GM19467 (cell line): ENCODE results near the gene SMARCD1.

Source experiments
- ATAC-seq: cut with Tn5 transposase; IDR thresholded peaks from one replicate; pipeline ENCODE4 v1.9.1; 2021; ENCODE audit warnings: mild to moderate bottlenecking, moderate library complexity; ENCODE audit not compliant: unreplicated experiment

SMARCD1 gene

DNA sequence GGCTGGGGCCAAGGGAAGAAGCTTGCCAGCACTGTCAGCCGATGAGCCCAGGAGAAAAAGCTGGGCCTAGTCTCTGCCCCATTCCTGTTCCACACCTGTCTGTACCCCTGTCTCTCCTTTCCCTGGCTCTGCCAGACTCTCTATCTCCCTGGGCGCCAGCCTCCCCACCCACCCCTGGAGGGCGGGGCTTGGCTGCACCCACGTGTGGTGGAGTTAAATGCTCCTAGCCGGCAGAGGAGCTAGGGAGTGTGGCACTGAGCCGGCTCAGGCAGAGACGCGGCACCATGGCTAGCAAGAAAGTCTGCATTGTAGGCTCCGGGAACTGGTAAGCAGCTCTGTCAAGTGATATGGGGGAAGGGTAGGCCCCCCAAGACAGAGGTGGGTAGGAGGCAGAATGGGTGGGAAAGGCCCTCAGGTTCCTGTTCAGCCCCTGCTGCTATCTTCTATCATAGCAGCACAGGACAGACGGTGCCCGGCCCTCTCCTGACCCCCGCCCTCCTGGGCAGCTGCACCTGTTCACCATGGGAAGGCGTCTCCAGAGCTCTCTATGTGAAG, 18.7 kb downstream of the SMARCD1 start, which contains the start of gene GPD1:
Gene GPD1 (plus strand): TSS at position 242 of the 555 bp plus-strand sequence. CDS start 43 bp downstream, at position 285.
- ATAC-seq = no peak

DNA sequence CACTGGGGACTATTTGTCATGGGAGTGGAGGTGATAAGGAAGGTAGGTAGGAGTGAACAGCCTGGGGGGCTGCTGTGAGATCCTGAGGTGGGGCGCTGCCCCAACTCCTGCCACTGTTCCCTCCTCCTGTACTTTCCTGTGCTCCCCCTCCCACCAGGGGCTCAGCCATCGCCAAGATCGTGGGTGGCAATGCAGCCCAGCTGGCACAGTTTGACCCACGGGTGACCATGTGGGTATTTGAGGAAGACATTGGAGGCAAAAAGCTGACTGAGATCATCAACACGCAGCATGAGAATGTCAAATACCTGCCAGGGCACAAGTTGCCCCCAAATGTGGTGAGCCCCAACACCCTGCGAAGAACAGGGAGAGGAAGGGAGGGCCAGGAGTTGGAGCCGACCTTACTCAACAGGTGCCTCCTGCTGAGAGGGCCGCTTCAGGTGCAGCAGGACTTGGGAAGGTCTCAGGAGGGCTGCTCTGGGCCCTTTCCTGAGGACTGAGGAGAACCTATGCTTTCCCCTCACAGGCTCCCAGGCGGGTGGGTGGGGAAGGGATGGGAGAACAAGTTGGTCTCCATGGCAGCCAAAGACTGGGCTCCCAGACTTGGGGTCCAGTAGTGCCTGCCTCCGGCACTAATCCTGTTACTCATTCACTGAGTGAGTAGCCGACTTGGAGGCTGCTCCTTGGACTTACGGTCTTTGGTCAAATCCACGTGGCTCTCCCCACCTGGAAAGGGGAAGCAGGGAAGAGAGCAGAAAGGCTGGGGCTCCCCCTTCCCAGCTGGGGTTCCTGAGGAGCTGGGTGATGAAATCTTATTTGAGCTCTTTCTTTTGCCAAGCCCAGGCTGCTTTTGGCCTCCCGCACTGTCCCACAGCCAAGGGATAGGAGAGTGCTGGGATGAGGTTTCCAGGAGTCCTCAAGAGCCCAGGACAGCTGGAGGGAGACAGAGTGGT, 19.6 kb downstream of the SMARCD1 start:
- no peak for ATAC-seq

DNA sequence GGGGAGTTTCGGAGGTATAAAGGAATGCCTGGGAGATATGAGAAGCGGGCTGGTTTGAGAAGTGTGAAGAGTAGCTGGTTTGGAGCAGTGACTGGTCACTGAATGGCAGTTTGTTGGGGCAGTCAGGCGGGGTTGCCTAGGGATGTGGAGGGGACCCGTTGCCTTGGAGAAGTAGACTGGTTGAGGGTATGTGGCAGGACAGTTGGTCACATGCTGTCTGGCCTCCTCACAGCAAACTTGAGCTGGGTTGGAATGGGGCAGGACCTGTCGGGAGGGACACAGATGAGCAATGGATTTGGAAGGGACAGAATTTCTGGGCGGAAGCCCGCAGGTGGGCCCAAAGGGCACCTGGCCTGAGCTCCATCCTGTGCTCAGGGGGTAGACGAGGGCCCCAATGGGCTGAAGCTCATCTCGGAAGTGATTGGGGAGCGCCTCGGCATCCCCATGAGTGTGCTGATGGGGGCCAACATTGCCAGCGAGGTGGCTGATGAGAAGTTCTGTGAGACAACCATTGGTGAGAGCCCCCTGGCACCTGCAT, 20.8 kb downstream of the SMARCD1 start:
- no peak for ATAC-seq

GRCh38 chr12:50106907-50107306, 21.8 kb downstream of the SMARCD1 start:
- no peak for ATAC-seq

GRCh38 chr12:50107416-50108268, 22.5 kb downstream of the SMARCD1 start:
- no peak for ATAC-seq

- ATAC-seq = no peak
Observed at GRCh38 chr12:50109319-50109718, 24.2 kb downstream of the SMARCD1 start.

GRCh38 chr12:50110127-50110761, 25.1 kb downstream of the SMARCD1 start:
- no peak for ATAC-seq

DNA sequence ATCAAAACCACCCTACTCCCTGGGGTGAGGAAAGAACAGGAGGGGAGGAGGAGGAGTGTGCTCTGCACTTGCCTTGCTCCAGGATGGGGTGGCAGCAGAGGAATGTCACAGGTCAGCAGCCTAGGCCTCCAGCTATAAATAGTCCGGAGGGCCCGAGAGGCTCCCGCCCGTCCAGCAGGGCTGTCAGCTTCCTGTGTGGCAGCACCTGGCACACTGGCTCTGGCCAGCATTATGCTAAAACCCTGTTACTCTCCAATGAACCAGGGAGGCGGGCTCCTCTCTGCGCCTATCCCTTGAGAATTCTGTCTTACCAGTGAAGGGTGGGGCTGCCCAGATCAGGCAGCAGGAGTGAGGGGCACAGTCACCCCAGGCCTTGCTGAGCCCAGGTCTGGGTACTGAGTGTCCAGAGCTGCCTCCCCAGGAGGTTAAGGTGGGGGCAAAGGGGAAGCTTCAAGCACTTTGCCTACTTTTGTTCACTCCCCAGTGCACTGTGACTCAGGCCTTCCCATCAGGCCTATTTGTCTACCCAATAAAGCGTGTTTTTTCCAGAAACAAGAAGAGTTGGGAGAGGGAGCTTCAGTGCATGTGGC, 25.7 kb downstream of the SMARCD1 start:
- ATAC-seq = no peak

GRCh38 chr12:50111395-50111692, 26.2 kb downstream of the SMARCD1 start:
- ATAC-seq = no peak

GRCh38 chr12:50111693-50112455, 26.7 kb downstream of the SMARCD1 start, which contains the start of gene COX14:
TSS of gene COX14 (plus strand) at chr12:50112236. CDS start at chr12:50120044, 7,808 bp downstream.
- peak; percentile 75 for ATAC-seq

GRCh38 chr12:50112456-50113218, 27.5 kb downstream of the SMARCD1 start:
- no peak for ATAC-seq

GRCh38 chr12:50117057-50117622, 32.0 kb downstream of the SMARCD1 start:
- ATAC-seq = no peak

- no peak for ATAC-seq
Observed at GRCh38 chr12:50119387-50119786, 34.2 kb downstream of the SMARCD1 start.

DNA sequence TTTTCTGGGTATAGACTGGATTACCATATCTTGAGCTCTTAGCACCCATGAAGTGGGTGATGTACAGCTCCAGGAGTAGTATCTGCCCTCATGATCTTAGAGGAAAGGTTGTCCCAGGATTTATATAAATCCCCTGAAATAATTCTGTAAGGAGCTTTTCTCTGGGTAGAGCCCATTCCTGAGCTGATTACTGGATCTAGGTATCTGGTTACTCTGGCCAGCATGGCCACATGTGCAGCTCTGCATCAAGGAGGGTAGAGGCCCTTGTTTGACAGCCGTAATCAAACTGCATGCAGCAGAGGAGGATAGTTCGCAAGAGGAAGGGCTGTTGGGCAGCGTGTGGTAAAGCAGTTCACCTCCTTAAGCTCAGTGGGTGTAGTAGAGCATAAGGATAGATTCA, 35.4 kb downstream of the SMARCD1 start:
- no peak for ATAC-seq

GRCh38 chr12:50120953-50121352, 35.8 kb downstream of the SMARCD1 start:
- ATAC-seq = no peak

GRCh38 chr12:50121641-50122040, 36.5 kb downstream of the SMARCD1 start:
- ATAC-seq = no peak

DNA sequence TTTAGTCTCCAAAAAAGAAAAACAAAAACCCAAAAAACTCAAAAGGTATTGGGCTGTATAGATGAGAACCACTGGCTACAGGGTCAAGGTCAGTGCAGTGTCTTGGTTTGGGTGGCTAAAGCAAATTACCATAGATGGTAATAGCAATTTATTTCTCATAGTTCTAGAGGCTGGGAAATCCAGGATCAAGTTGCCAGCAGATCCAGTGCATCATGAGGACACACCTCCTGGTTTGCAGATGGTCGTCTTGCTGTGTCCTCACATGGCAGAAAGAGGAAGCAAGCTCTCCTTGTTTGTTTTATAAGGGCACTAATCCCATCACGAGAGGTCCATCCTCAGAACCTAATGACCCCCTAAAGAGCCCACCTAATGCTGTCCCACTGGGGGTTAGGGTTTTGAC, 38.1 kb downstream of the SMARCD1 start:
- no peak for ATAC-seq

DNA sequence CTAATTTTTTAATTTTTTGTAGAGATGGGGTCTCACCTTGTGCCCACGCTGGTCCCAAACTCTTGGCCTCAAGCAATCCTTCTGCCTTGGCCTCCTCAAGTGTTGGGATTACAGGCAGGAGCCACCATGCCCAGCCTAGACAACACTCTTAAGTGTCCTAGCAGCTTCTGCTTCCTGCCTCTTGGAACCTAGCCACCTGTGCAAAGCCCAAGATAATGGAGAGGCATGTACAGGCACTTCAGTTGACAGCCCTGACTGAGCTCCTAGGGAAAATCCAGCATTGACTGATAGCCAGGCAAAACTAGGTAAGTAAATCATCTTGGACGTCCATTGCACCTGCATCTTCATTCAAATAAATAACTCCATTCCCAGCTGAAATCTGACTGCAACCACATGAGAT, 42.4 kb downstream of the SMARCD1 start:
- no peak for ATAC-seq
